HepG2 (cell line): ENCODE results near the gene TUBB4B. TPM values are rescaled to one million over a fixed set of nuclear protein-coding genes. Genes with fewer than 3 reads are reported as not detected.

ENCODE experiments used
- ARNTL ChIP-seq: sonication (generic); formaldehyde crosslinking; IDR thresholded peaks from 2 replicates; pipeline ENCODE4 v1.4.0; 2020; ENCODE audit warnings: mild to moderate bottlenecking, missing genetic modification reagents
- ELF3 ChIP-seq: IDR thresholded peaks from 2 replicates; pipeline ENCODE4 v1.6.1; 2016; ENCODE audit warnings: missing genetic modification reagents, missing compliant biosample characterization
- HES4 ChIP-seq: sonication (generic); formaldehyde crosslinking; IDR thresholded peaks from 2 replicates; pipeline ENCODE4 v1.9.0; 2021; ENCODE audit warnings: mild to moderate bottlenecking, missing genetic modification reagents, borderline replicate concordance
- HHEX ChIP-seq: IDR thresholded peaks from 2 replicates; pipeline ENCODE4 v1.6.1; 2016; ENCODE audit warnings: control low read depth
- HNRNPH1 ChIP-seq: fragments of 200-400 bp; formaldehyde crosslinking; optimal IDR thresholded peaks from 2 replicates; pipeline ENCODE3; 2017; ENCODE audit warnings: mild to moderate bottlenecking, low read depth, low read length
- IRF9 ChIP-seq: sonication (generic); formaldehyde crosslinking; IDR thresholded peaks from 2 replicates; pipeline ENCODE4 v1.8.0; 2022; ENCODE audit warnings: missing genetic modification reagents, mild to moderate bottlenecking, borderline replicate concordance
- LRRFIP1 ChIP-seq: sonication (generic); formaldehyde crosslinking; conservative IDR thresholded peaks from 2 replicates; pipeline ENCODE4 v1.4.0; 2020; ENCODE audit warnings: missing genetic modification reagents
- PLSCR1 ChIP-seq: sonication (generic); formaldehyde crosslinking; IDR thresholded peaks from 2 replicates; pipeline ENCODE4 v1.5.0; 2020; ENCODE audit warnings: missing genetic modification reagents, mild to moderate bottlenecking, borderline replicate concordance
- SNAI1 ChIP-seq: sonication (generic); formaldehyde crosslinking; IDR thresholded peaks from 2 replicates; pipeline ENCODE4 v1.5.0; 2020; ENCODE audit warnings: mild to moderate bottlenecking, missing genetic modification reagents, borderline replicate concordance
- ZC3H13 ChIP-seq: sonication (generic); formaldehyde crosslinking; IDR thresholded peaks from 2 replicates; pipeline ENCODE4 v1.8.1; 2023; ENCODE audit warnings: mild to moderate bottlenecking, missing genetic modification reagents, moderate library complexity
- ZNF180 ChIP-seq: sonication (generic); formaldehyde crosslinking; IDR thresholded peaks from 2 replicates; pipeline ENCODE4 v1.4.0; 2020; ENCODE audit warnings: low read depth, missing genetic modification reagents, borderline replicate concordance
- ZNF274 ChIP-seq: sonication (generic); formaldehyde crosslinking; IDR thresholded peaks from 2 replicates; pipeline ENCODE4 v1.5.1; 2020; ENCODE audit warnings: mild to moderate bottlenecking, missing genetic modification reagents
- ZNF34 ChIP-seq: sonication (generic); formaldehyde crosslinking; IDR thresholded peaks from 2 replicates; pipeline ENCODE4 v1.4.0; 2020; ENCODE audit warnings: mild to moderate bottlenecking, missing genetic modification reagents, borderline replicate concordance
- ZNF441 ChIP-seq: sonication (generic); formaldehyde crosslinking; IDR thresholded peaks from 2 replicates; pipeline ENCODE4 v1.7.0; 2021; ENCODE audit warnings: missing genetic modification reagents, borderline replicate concordance
- ZSCAN31 ChIP-seq: sonication (generic); formaldehyde crosslinking; IDR thresholded peaks from 2 replicates; pipeline ENCODE4 v1.5.0; 2020; ENCODE audit warnings: low read depth, mild to moderate bottlenecking, missing genetic modification reagents
- polyA plus RNA-seq, 8 experiments: library from polyadenylated mRNA; depleted of rRNA in 3 of 8; stranded (reverse) in 7 of 8; unstranded in 1 of 8; fragments of >200 nt; fragmentation: Illumina TruSeq in 4 of 8; extraction: Trizol in 4 of 8; gene quantifications; 2 replicates each; pipeline versions ENCODE4 v1.2.1 to v1.2.3, GENCODE V29; 2011 to 2016; ENCODE audit warnings: low read depth in 4 of 8, missing spikeins in 1 of 8, mixed read lengths in 1 of 8; ENCODE audit not compliant: insufficient read depth in 1 of 8
- total RNA-seq, 5 experiments: library from RNA; depleted of rRNA; stranded (reverse); fragments of >200 nt; fragmentation: Illumina TruSeq; extraction: Trizol; gene quantifications; 2 replicates each; pipeline ENCODE4 v1.2.3, GENCODE V29; 2016; ENCODE audit warnings: low read depth in 1 of 5
- TF ChIP-seq, protein P1 (sequence below): IDR thresholded peaks from 2 replicates; pipeline ENCODE4 v1.6.1; 2016; ENCODE audit warnings: missing compliant biosample characterization, missing genetic modification reagents, borderline replicate concordance
- TF ChIP-seq, protein P2 (sequence below), 2 experiments: sonication (generic) in 1 of 2; formaldehyde crosslinking in 1 of 2; IDR thresholded peaks; 2 replicates each; pipeline versions ENCODE4 v1.4.0 to v1.6.1; 2016 to 2020; ENCODE audit warnings: borderline replicate concordance in 1 of 2, low read depth in 1 of 2, mild to moderate bottlenecking in 1 of 2, missing genetic modification reagents in 1 of 2

The TUBB4B gene
- total and polyA plus RNA-seq, 2 of the 13 experiments (the other 11 are each of a cell fraction or from before 2014, with no cell fraction given): 182 to 412 TPM

DNA sequence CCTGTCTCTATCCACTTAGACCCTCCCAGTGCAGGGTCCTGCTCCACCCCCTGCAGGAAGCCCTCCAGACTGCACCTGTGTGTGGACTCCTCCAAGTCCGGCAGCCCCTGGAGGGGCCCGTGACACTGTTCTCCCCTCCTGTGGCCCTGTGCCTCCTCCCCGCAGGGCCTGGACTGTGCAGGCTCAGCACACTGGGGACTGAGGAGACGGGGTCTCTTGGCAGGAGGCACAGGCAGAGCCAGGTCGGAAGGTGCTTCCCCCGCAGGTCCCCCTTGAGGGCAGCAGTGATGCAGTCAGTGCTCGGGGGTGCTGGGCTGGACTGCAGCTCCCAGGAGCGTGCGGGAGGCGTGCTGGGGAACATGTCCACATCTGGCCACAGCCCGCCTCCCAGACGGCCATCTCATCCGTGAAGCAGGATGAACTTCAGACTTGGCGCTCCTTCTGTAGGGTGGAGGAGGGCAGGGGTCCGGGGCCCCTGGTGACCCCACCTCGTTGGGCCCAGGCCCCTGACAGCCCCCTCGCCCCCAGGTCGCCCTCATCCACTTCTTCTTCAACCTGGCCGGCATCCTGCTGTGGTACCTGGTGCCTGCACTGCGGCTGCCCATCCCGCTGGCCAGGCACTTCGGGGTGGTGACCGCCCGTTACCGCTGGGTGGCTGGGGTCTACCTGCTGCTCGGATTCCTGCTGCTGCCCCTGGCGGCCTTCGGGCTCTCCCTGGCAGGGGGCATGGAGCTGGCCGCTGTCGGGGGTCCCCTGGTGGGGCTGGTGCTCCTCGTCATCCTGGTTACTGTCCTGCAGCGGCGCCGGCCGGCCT, 5.5 kb upstream of the TUBB4B start (continued):
- TF ChIP-seq, protein P1, sequence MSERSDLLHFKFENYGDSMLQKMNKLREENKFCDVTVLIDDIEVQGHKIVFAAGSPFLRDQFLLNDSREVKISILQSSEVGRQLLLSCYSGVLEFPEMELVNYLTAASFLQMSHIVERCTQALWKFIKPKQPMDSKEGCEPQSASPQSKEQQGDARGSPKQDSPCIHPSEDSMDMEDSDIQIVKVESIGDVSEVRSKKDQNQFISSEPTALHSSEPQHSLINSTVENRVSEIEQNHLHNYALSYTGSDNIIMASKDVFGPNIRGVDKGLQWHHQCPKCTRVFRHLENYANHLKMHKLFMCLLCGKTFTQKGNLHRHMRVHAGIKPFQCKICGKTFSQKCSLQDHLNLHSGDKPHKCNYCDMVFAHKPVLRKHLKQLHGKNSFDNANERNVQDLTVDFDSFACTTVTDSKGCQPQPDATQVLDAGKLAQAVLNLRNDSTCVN: peak; percentile 44; the same call in 1 of the 2 replicates
- 0 out of 2 replicates have a peak, but pooled peaks have one; percentile 13 for TF ChIP-seq IRF9 (CRISPR knock-in tag)
- no peak for TF ChIP-seq ZNF441
- TF ChIP-seq SNAI1 (CRISPR knock-in tag): peak; percentile 82; the same call in 1 of the 2 replicates
- no peak for TF ChIP-seq HHEX
- TF ChIP-seq, protein P2, sequence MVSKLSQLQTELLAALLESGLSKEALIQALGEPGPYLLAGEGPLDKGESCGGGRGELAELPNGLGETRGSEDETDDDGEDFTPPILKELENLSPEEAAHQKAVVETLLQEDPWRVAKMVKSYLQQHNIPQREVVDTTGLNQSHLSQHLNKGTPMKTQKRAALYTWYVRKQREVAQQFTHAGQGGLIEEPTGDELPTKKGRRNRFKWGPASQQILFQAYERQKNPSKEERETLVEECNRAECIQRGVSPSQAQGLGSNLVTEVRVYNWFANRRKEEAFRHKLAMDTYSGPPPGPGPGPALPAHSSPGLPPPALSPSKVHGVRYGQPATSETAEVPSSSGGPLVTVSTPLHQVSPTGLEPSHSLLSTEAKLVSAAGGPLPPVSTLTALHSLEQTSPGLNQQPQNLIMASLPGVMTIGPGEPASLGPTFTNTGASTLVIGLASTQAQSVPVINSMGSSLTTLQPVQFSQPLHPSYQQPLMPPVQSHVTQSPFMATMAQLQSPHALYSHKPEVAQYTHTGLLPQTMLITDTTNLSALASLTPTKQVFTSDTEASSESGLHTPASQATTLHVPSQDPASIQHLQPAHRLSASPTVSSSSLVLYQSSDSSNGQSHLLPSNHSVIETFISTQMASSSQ (IDR thresholded peaks at IDR 0.05; ENCODE audit: low read depth): no peak
- TF ChIP-seq, protein P2 (CRISPR knock-in tag; IDR thresholded peaks at IDR 0.05; ENCODE audit: borderline replicate concordance): no peak
- TF ChIP-seq ZNF34: no peak
- TF ChIP-seq HES4 (CRISPR knock-in tag): peak; percentile 61; the same call in 1 of the 2 replicates
- TF ChIP-seq ZNF180 (CRISPR knock-in tag): no peak
- no peak for TF ChIP-seq HNRNPH1
- no peak for TF ChIP-seq LRRFIP1 (CRISPR knock-in tag)
- peak; percentile 26; the same call in 1 of the 2 replicates for TF ChIP-seq ELF3 (CRISPR knock-in tag)
- TF ChIP-seq ARNTL (CRISPR knock-in tag): peak; percentile 50; the same call in 1 of the 2 replicates
- TF ChIP-seq ZNF274: peak; percentile 85; the same call in 1 of the 2 replicates
- TF ChIP-seq ZC3H13 (CRISPR knock-in tag): 0 out of 2 replicates have a peak, but pooled peaks have one; percentile 27
- no peak for TF ChIP-seq ZSCAN31 (CRISPR knock-in tag)
- no peak for TF ChIP-seq PLSCR1
